Measurements from ENCODE around the gene SIPA1L3.

DNA sequence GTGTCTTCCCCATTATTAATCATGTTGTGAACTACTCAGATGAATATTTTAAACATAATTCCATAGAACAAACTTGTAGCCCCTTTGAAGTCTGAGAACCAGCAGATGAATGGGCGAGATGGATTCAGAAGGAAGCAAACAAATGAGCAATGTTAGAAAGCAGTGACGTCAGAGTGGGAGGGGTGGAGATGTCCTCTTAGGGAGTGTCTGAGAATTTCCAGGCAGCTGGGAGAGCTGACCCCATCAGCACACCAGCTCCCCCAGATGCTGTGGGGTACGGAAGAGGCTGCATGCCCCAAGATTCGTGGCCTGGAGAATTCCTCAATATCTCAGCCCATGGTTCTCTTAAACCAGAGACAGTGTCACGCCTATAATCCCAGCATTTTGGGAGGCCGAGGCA, 248.4 kb downstream of the SIPA1L3 start:
- TF ChIP-seq POLR2A (IDR thresholded peaks at IDR 0.05) = no peak
- TF ChIP-seq, protein P1, sequence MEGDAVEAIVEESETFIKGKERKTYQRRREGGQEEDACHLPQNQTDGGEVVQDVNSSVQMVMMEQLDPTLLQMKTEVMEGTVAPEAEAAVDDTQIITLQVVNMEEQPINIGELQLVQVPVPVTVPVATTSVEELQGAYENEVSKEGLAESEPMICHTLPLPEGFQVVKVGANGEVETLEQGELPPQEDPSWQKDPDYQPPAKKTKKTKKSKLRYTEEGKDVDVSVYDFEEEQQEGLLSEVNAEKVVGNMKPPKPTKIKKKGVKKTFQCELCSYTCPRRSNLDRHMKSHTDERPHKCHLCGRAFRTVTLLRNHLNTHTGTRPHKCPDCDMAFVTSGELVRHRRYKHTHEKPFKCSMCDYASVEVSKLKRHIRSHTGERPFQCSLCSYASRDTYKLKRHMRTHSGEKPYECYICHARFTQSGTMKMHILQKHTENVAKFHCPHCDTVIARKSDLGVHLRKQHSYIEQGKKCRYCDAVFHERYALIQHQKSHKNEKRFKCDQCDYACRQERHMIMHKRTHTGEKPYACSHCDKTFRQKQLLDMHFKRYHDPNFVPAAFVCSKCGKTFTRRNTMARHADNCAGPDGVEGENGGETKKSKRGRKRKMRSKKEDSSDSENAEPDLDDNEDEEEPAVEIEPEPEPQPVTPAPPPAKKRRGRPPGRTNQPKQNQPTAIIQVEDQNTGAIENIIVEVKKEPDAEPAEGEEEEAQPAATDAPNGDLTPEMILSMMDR (IDR thresholded peaks at IDR 0.05) = no peak
- TF ChIP-seq POLR2AphosphoS5 (IDR thresholded peaks at IDR 0.05) = no peak
- no peak for TF ChIP-seq EP300 (IDR thresholded peaks at IDR 0.05)

Measured in upper lobe of left lung (tissue), 4 donors.